Vagina (tissue), 2 donors: ENCODE data around the gene CCR6.

Experiments
- CTCF ChIP-seq, 3 experiments: fragments of 450-650 bp in 2 of 3; fragments of 200-600 bp in 1 of 3; sonication (generic) in 1 of 3; IDR thresholded peaks; one replicate each; pipeline ENCODE4 v1.5.1; 2017 to 2019; ENCODE audit warnings: antibody characterized with exemption in 3 of 3, mild to moderate bottlenecking in 2 of 3, moderate library complexity in 2 of 3
- POLR2A ChIP-seq, 2 donors: fragments of 450-650 bp; IDR thresholded peaks; one replicate each; pipeline ENCODE4 v1.6.1; 2017; ENCODE audit warnings: antibody characterized with exemption in 2 of 2, mild to moderate bottlenecking in 2 of 2, moderate library complexity in 2 of 2
- POLR2AphosphoS5 ChIP-seq, 2 donors: sonication (generic); formaldehyde crosslinking; IDR thresholded peaks; one replicate each; pipeline ENCODE4 v1.9.0; 2017; ENCODE audit warnings: antibody characterized with exemption in 2 of 2, mild to moderate bottlenecking in 2 of 2, low read depth in 1 of 2; ENCODE audit not compliant: insufficient read depth in 1 of 2

GRCh38 chr6:167121335-167121841 is 1.5 kb upstream of the CCR6 start:
- TF ChIP-seq CTCF (IDR thresholded peaks at IDR 0.05) (no peak), POLR2A (IDR thresholded peaks at IDR 0.05) (no peak), POLR2AphosphoS5 (IDR thresholded peaks at IDR 0.05; ENCODE audit: insufficient read depth in 1 of 2, low read depth in 1 of 2) (no peak)
